Measurements from ENCODE around the gene WWOX. TPM values are rescaled to one million over a fixed set of nuclear protein-coding genes. Genes with fewer than 3 reads are reported as not detected.

WWOX gene
- total RNA-seq, 1 experiment from 2014 or later = 15.6 TPM

DNA sequence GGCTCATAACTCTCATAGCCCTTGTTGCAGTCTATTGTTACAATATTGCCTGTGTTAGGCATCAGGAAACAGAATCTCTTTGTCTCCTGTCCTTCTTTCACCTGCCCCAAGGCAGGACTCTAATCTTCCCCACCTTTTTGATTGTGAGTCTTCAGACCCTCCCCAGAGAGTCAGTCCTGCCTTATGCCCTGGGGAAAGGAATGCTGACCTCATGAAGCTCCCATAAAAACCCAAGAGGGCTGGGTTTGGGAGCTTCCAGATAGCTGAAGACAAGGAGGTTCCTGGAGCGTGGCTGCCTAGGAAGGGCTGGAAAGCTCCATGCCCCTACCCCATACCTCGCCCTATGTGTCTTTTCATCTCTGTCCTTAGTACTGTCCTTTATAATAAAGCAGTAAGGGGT lies 688.8 kb downstream of the WWOX start:
- no peak overlapping the region for H2BK12ac ChIP-seq (ENCODE audit: insufficient read length, low read depth, low read length)
- H2BK15ac ChIP-seq (ENCODE audit: low read depth, low read length) = no peak overlapping the region
- H3K79me2 ChIP-seq (ENCODE audit: insufficient read depth, low read length) = no peaks in the 10 kb centered on the region
- H3K27ac Mint-ChIP-seq = no peak overlapping the region; a peak in 1 of 7 replicates
- H3K18ac ChIP-seq (ENCODE audit: insufficient read length, low read depth, low read length) = no peak overlapping the region
- no peak for DNase-seq
- H3K9me3 ChIP-seq (ENCODE audit: control insufficient read depth, low read depth, low read length) = no peaks in the 10 kb centered on the region
- TF ChIP-seq, protein P1, sequence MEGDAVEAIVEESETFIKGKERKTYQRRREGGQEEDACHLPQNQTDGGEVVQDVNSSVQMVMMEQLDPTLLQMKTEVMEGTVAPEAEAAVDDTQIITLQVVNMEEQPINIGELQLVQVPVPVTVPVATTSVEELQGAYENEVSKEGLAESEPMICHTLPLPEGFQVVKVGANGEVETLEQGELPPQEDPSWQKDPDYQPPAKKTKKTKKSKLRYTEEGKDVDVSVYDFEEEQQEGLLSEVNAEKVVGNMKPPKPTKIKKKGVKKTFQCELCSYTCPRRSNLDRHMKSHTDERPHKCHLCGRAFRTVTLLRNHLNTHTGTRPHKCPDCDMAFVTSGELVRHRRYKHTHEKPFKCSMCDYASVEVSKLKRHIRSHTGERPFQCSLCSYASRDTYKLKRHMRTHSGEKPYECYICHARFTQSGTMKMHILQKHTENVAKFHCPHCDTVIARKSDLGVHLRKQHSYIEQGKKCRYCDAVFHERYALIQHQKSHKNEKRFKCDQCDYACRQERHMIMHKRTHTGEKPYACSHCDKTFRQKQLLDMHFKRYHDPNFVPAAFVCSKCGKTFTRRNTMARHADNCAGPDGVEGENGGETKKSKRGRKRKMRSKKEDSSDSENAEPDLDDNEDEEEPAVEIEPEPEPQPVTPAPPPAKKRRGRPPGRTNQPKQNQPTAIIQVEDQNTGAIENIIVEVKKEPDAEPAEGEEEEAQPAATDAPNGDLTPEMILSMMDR (conservative IDR thresholded peaks at IDR 0.05) = no peak
- H3K27me3 Mint-ChIP-seq (ENCODE audit: low read depth) = no peaks in the 10 kb centered on the region
- no peak overlapping the region for H2BK5ac ChIP-seq (ENCODE audit: insufficient read length, low read length)
- no peaks in the 10 kb centered on the region for H3K27me3 ChIP-seq (ENCODE audit: insufficient read depth, low read length)
- H3K4me1 ChIP-seq (ENCODE audit: insufficient read depth, low read length) = no peaks in the 10 kb centered on the region
- H3K9ac ChIP-seq (ENCODE audit: extremely low read depth, insufficient read length, low read length) = no peak overlapping the region
- no peaks in the 10 kb centered on the region for H3K23me2 ChIP-seq (ENCODE audit: insufficient read length, low read depth, low read length, poor library complexity, severe bottlenecking)
- H3K4me2 ChIP-seq (ENCODE audit: insufficient read depth, insufficient read length, low read length) = no peak overlapping the region
- H3K4ac ChIP-seq (ENCODE audit: low read depth, low read length) = no peak overlapping the region
- no peaks in the 10 kb centered on the region for H3K79me1 ChIP-seq (ENCODE audit: insufficient read depth, low read depth, low read length, poor library complexity, severe bottlenecking)
- WGBS (ENCODE audit: extremely low coverage, insufficient read length, low lambda C conversion rate) = no CpG with 5 or more reads among the region's 2 CpGs
- H2BK120ac ChIP-seq (ENCODE audit: low read depth, low read length, poor library complexity, severe bottlenecking) = no peak overlapping the region
- H3K9me3 Mint-ChIP-seq = no peaks in the 10 kb centered on the region
- no peak overlapping the region for H2AFZ ChIP-seq (ENCODE audit: low read length)
- no peak overlapping the region for H3T11ph ChIP-seq (ENCODE audit: low read length)
- no peak overlapping the region for H4K5ac ChIP-seq (ENCODE audit: insufficient read length, low read depth, low read length)
- no peak overlapping the region for H3K23ac ChIP-seq (ENCODE audit: insufficient read length, low read depth, low read length)
- no peaks in the 10 kb centered on the region for H3K4me1 Mint-ChIP-seq
- H4K91ac ChIP-seq (ENCODE audit: insufficient read length, low read depth, low read length) = no peak overlapping the region
- H2AK5ac ChIP-seq (ENCODE audit: insufficient read length, low read length) = no peak overlapping the region
- H2BK20ac ChIP-seq (ENCODE audit: low read depth, low read length, poor library complexity, severe bottlenecking) = no peak overlapping the region
- H3K4me3 Mint-ChIP-seq = no peak overlapping the region
- no peaks in the 10 kb centered on the region for H4K20me1 ChIP-seq (ENCODE audit: control insufficient read depth, insufficient read depth, insufficient read length)
- no peak overlapping the region for H3K56ac ChIP-seq (ENCODE audit: insufficient read length, low read depth, low read length)
- no peaks in the 10 kb centered on the region for H3K36me3 Mint-ChIP-seq (ENCODE audit: insufficient read depth in 1 of 3, low read depth in 3 of 3)
- no peak overlapping the region for H3K27ac ChIP-seq (ENCODE audit: insufficient read length, low read depth, low read length)
- no peak overlapping the region for H3K14ac ChIP-seq (ENCODE audit: insufficient read depth, low read length)
- no peak overlapping the region for H4K8ac ChIP-seq (replicated peaks; ENCODE audit: insufficient read length, low read depth, low read length)
